Effector memory CD4-positive, alpha-beta T cell (primary cell): ENCODE data around the gene CLDN18.

Experiments used
- DNase-seq, 3 donors: peaks; one replicate each; pipeline ENCODE4 v3.0.0-alpha.2; 2020
- H3K27ac ChIP-seq: 2 replicates; pipeline ENCODE4 v1.7.0; 2013; ENCODE audit warnings: mild to moderate bottlenecking, low read length, moderate library complexity; ENCODE audit not compliant: insufficient read depth, poor library complexity, severe bottlenecking
- H3K27me3 ChIP-seq: replicated peaks from 2 replicates; pipeline ENCODE4 v1.7.0; 2013; ENCODE audit warnings: mild to moderate bottlenecking, low read length; ENCODE audit not compliant: insufficient read depth, control insufficient read depth, poor library complexity, severe bottlenecking
- H3K36me3 ChIP-seq: 2 replicates; pipeline ENCODE4 v1.7.0; 2013; ENCODE audit warnings: mild to moderate bottlenecking, low read length, moderate library complexity; ENCODE audit not compliant: control insufficient read depth, insufficient read depth
- H3K4me1 ChIP-seq: 2 replicates; pipeline ENCODE4 v1.7.0; 2013; ENCODE audit warnings: low read length, mild to moderate bottlenecking; ENCODE audit not compliant: control insufficient read depth, insufficient read depth, poor library complexity, severe bottlenecking
- H3K4me3 ChIP-seq: 2 replicates; pipeline ENCODE4 v1.7.0; 2013; ENCODE audit warnings: low read length, low read depth, mild to moderate bottlenecking; ENCODE audit not compliant: insufficient read depth, poor library complexity, severe bottlenecking
- H3K9me3 ChIP-seq: 2 replicates; pipeline ENCODE4 v1.7.0; 2013; ENCODE audit warnings: mild to moderate bottlenecking, low read length, moderate library complexity; ENCODE audit not compliant: control insufficient read depth
- total RNA-seq, 3 donors: gene quantifications; one replicate each; lab custom pipeline; 2026; lab: John Stamatoyannopoulos, UW

Gene CLDN18
- 0 to 0.17 (median 0) reads per million in 3 donors for total RNA-seq

- Histone ChIP-seq H3K27me3 (no peaks in the 10 kb centered on the region), H3K4me1 (no peaks in the 10 kb centered on the region), H3K27ac (no peak within 1 kb of the TSS), H3K9me3 (no peaks in the 10 kb centered on the region), H3K4me3 (no peak within 1 kb of the TSS), H3K36me3 (no peaks in the 10 kb centered on the region)
- no peak for DNase-seq
Observed at GRCh38 chr3:138009476-138010272, at the start of gene CLDN18. Gene CLDN18, plus strand, starts transcription at chr3:138010165. Its CDS starts 61 bp downstream, at chr3:138010226.

DNA sequence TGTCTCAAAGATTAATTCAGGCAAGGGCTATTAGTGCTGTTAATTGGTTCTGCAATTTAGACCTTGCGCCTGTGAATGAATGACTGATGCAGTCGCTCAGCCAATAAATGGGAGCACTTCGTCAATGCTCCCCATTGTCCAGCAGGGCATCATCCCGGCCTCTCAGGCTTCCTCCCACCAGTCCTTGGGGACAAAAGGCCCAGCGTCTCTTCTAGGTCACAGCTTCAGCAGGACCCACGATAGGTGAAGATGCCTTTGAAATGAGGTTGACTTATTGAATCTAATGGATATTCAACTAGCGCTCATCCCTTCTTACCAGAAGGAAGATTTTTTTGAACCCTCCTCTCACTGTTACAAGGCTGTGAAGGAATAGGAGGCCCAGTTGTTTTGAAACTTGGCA, 47.7 kb upstream of the CLDN18 start:
- no peak for DNase-seq
- H3K4me1 ChIP-seq = no peaks in the 10 kb centered on the region
- H3K4me3 ChIP-seq = no peak overlapping the region
- no peak overlapping the region for H3K27ac ChIP-seq
- no peaks in the 10 kb centered on the region for H3K9me3 ChIP-seq
- H3K36me3 ChIP-seq = no peaks in the 10 kb centered on the region
- no peaks in the 10 kb centered on the region for H3K27me3 ChIP-seq

DNA sequence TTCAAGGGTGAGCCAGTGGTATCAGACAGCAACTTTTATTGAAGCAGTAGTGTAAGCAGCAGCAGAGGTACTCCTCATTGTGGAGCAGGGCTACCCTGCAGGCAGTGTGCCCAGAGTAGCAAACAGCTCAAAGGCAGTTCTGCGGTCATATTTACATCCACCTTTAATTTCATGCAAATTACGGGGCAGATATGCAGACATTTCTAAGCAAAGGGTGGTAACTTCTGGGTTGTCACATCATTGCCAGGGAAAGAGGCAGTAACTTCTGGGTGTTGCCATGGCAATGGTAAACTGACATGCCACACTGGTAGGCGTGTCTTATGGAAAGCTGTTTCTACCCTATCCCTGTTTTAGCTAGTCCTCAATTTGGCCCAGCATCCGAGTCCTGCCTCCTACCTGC, 46.5 kb upstream of the CLDN18 start:
- Histone ChIP-seq H3K4me1 (no peaks in the 10 kb centered on the region), H3K27ac (no peak overlapping the region)

DNA sequence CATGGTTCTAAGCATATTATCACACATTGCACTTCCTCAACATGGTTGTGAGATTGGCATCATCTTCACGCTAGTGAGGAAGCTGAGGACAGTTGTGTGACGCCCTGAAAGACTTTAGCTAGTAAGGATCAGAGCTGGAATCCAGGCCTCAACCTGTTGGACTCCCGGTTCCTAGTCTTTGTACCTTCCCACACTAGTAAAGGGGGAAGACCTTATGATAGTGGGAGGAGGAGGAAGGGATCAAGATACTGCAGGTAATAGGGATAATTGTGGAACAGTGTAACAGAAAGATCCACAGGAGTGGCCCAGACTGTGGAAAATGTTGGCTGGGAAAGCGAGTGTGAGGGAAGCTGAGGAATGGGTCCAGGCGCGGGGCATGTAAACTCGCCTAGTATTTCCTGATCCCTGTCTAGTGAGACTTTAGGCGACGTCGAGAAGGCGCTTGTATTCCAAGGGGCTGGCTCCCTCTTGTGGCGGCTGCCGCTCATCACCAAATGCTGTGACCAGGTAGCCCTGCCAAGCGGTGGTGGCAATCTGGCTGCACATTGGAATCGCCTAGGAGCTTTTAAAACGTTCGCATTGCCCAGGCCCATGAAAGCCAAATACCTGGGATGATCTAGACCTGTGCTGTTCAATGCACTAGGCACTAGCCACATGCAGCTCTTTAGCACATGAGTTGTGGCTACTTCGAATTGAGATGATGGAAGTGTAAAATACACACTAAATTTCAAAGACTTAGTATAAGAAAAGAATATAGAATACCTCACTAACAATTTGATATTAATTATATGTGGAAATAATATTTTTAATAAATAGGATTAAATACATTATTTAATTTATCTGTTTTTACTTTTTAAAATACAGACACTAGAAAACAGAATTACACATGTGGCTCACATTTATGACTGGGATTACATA, 38.8 kb upstream of the CLDN18 start:
- DNase-seq = no peak

More for the DNA sequence above, 46.5 kb upstream of the CLDN18 start:
- no peak for DNase-seq
- Histone ChIP-seq H3K36me3 (no peaks in the 10 kb centered on the region), H3K4me3 (no peak overlapping the region), H3K9me3 (no peaks in the 10 kb centered on the region), H3K27me3 (no peaks in the 10 kb centered on the region)

DNA sequence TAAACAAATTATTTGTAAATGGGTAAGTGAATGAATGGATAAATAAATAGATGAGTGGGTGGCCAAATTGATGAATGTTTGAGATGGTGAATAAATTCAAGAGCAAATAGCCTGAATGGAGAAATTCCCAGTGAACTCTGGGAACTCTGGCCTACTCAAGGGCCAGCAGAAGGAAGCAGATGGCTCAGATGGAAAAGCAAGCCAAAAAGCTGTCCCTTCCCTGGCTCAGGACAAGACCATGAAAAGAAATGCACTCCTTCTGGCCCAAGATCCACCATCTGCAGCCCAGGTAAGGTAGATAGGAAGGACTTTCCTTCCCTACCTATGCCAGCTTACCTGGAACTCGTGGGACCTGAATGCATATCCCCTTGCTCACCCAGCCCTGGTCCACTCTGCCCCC, 37.6 kb upstream of the CLDN18 start:
- H3K27me3 ChIP-seq = no peaks in the 10 kb centered on the region
- no peak overlapping the region for H3K4me3 ChIP-seq
- DNase-seq = no peak
- H3K36me3 ChIP-seq = no peaks in the 10 kb centered on the region
- H3K27ac ChIP-seq = no peak overlapping the region
- H3K9me3 ChIP-seq = no peaks in the 10 kb centered on the region
- no peaks in the 10 kb centered on the region for H3K4me1 ChIP-seq

More for the DNA sequence above, 38.8 kb upstream of the CLDN18 start:
- H3K4me1 ChIP-seq = no peaks in the 10 kb centered on the region
- no peak overlapping the region for H3K27ac ChIP-seq
- no peaks in the 10 kb centered on the region for H3K27me3 ChIP-seq
- no peaks in the 10 kb centered on the region for H3K9me3 ChIP-seq
- H3K4me3 ChIP-seq = no peak overlapping the region
- no peaks in the 10 kb centered on the region for H3K36me3 ChIP-seq

DNA sequence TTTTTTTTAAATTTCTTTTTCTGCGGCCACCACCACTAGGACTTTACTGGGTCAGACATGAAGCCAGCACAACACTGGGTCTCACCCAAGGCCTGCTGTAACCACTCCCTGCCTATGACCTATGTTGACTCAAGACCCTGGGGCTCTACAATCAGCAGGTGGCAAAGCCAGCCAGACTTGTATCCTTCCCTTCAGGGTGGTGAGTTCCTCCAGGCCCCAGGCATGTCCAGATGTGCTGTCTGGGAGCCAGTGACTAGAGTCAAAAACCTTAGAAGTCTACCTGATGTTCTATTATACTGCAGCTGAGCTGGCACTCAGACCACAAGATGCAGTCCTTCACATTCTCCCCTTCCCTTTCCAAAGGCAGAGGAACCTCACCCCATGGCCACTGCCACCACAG, 31.6 kb upstream of the CLDN18 start:
- Histone ChIP-seq H3K27ac (no peak overlapping the region), H3K9me3 (no peaks in the 10 kb centered on the region), H3K27me3 (no peaks in the 10 kb centered on the region), H3K4me1 (no peaks in the 10 kb centered on the region), H3K4me3 (no peak overlapping the region), H3K36me3 (no peaks in the 10 kb centered on the region)
- DNase-seq = no peak

- no peaks in the 10 kb centered on the region for H3K4me1 ChIP-seq
- H3K36me3 ChIP-seq = no peaks in the 10 kb centered on the region
- no peaks in the 10 kb centered on the region for H3K27me3 ChIP-seq
- DNase-seq = no peak
- H3K27ac ChIP-seq = no peak overlapping the region
- H3K4me3 ChIP-seq = no peak overlapping the region
- no peaks in the 10 kb centered on the region for H3K9me3 ChIP-seq
Observed at GRCh38 chr3:137987723-137988122, 22.2 kb upstream of the CLDN18 start.

- Histone ChIP-seq H3K4me1 (no peaks in the 10 kb centered on the region), H3K36me3 (no peaks in the 10 kb centered on the region), H3K4me3 (no peak overlapping the region), H3K27ac (no peak overlapping the region), H3K27me3 (no peaks in the 10 kb centered on the region), H3K9me3 (no peaks in the 10 kb centered on the region)
- no peak for DNase-seq
Observed at GRCh38 chr3:137988152-137988551, 21.8 kb upstream of the CLDN18 start.

DNA sequence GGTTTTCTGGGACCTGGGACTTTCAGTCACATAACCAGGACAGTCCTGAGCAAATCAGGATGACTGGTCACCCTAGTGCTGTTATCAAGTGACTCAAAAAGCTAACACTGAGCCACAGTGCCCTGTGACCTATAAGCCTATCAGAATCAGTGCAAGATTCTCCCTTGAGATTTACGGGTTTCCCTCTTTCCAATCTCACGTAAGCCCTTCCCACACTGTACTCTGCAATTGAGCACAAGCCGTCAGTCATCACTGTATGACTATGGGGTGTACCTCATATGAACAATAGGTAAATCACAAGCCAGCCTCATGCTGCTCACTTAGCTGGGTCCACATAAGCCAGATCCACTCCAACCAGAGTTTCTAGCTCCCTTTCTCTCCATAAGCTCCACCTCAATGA, 21.0 kb upstream of the CLDN18 start:
- no peak overlapping the region for H3K27ac ChIP-seq
- H3K4me1 ChIP-seq = no peaks in the 10 kb centered on the region
- DNase-seq = no peak
- no peaks in the 10 kb centered on the region for H3K9me3 ChIP-seq
- no peak overlapping the region for H3K4me3 ChIP-seq
- no peaks in the 10 kb centered on the region for H3K27me3 ChIP-seq
- no peaks in the 10 kb centered on the region for H3K36me3 ChIP-seq

DNA sequence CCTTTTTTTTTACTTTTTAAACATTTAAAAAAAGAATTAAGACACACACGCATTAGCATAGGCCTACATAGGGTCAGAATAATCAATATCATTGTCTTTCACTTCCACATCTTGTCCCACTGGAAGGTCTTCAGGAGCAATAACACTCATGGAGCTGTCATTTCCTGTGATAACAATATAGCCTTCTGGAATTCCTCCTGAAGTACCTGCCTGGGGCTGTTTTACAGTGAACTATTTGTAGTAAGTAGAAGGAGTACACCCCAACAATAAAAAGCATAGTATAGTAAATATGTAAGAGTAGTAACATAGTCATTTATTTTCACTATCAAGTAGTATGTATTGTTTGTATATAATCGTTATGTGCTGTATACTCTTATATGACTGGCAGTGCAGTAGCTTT, 19.5 kb upstream of the CLDN18 start:
- DNase-seq = no peak
- Histone ChIP-seq H3K27ac (no peak overlapping the region), H3K4me3 (no peak overlapping the region), H3K4me1 (no peaks in the 10 kb centered on the region), H3K27me3 (no peaks in the 10 kb centered on the region), H3K36me3 (no peaks in the 10 kb centered on the region), H3K9me3 (no peaks in the 10 kb centered on the region)
